WTC11 (cell line): ENCODE results near the gene CDK5RAP2. TPM values are rescaled to one million over a fixed set of nuclear protein-coding genes. Genes with fewer than 3 reads are reported as not detected.
A peak's percentile ranks its signal among the peaks of the same experiment; 100 is the strongest.

ENCODE experiments used
- ATAC-seq: fragments of 200-7000 bp; cut with Tn5 transposase; 2 replicates; pipeline ENCODE4 v1.10.0; 2021; ENCODE audit warnings: mild to moderate bottlenecking, moderate library complexity
- CTCF ChIA-PET: fragments of 300-600 bp; sonication (Branson Sonifier 250); formaldehyde crosslinking; loops from one replicate; lab custom pipeline; 2021; ENCODE audit warnings: antibody characterized with exemption; lab: Charles Lee
- POLR2A ChIA-PET: fragments of 350-600 bp; sonication (Branson Sonifier 250); formaldehyde crosslinking; loops from one replicate; lab custom pipeline; 2021; ENCODE audit warnings: antibody characterized with exemption; lab: Charles Lee
- DNase-seq: peaks from one replicate; pipeline ENCODE4 v3.0.0; 2021; ENCODE audit warnings: low spot score
- H3K27ac Mint-ChIP-seq: 2 replicates; pipeline ENCODE4 v1.8.0; 2021; ENCODE audit warnings: mixed read lengths
- H3K27me3 Mint-ChIP-seq: 2 replicates; pipeline ENCODE4 v1.8.0; 2021; ENCODE audit warnings: low read depth, mild to moderate bottlenecking, moderate library complexity, mixed read lengths
- H3K36me3 Mint-ChIP-seq: 2 replicates; pipeline ENCODE4 v1.8.0; 2021; ENCODE audit warnings: mixed read lengths
- H3K4me1 Mint-ChIP-seq: 2 replicates; pipeline ENCODE4 v1.8.0; 2022; ENCODE audit warnings: mixed read lengths
- H3K4me3 Mint-ChIP-seq: 2 replicates; pipeline ENCODE4 v1.8.0; 2021; ENCODE audit warnings: mild to moderate bottlenecking, moderate library complexity, mixed read lengths
- H3K9me3 Mint-ChIP-seq: 2 replicates; pipeline ENCODE4 v1.8.0; 2021; ENCODE audit warnings: mixed read lengths
- CREB1 ChIP-seq: sonication (generic); formaldehyde crosslinking; IDR thresholded peaks from 2 replicates; pipeline ENCODE4 v1.8.0; 2023; ENCODE audit warnings: mild to moderate bottlenecking, missing genetic modification reagents
- ESRRA ChIP-seq: sonication (generic); formaldehyde crosslinking; IDR thresholded peaks from 2 replicates; pipeline ENCODE4 v1.8.1; 2022; ENCODE audit warnings: mild to moderate bottlenecking, missing genetic modification reagents, borderline replicate concordance
- FOXP1 ChIP-seq: sonication (generic); formaldehyde crosslinking; IDR thresholded peaks from 2 replicates; pipeline ENCODE4 v1.8.0; 2022; ENCODE audit warnings: missing genetic modification reagents, mild to moderate bottlenecking, moderate library complexity, borderline replicate concordance
- NFYB ChIP-seq: sonication (generic); formaldehyde crosslinking; conservative IDR thresholded peaks from 2 replicates; pipeline ENCODE4 v1.8.0; 2022; ENCODE audit warnings: low read depth, missing genetic modification reagents
- NR2C2 ChIP-seq: sonication (generic); formaldehyde crosslinking; IDR thresholded peaks from 2 replicates; pipeline ENCODE4 v1.8.0; 2022; ENCODE audit warnings: mild to moderate bottlenecking, missing genetic modification reagents
- NR3C1 ChIP-seq: sonication (generic); formaldehyde crosslinking; conservative IDR thresholded peaks from 2 replicates; pipeline ENCODE4 v1.8.1; 2023; ENCODE audit warnings: low read depth, mild to moderate bottlenecking, missing genetic modification reagents
- OVOL2 ChIP-seq: fragments of 250-450 bp; sonication (Bioruptor Pico); IDR thresholded peaks from 2 replicates; pipeline ENCODE4 v1.9.0; 2021; ENCODE audit warnings: mild to moderate bottlenecking, borderline replicate concordance
- RELA ChIP-seq: sonication (generic); formaldehyde crosslinking; IDR thresholded peaks from 2 replicates; pipeline ENCODE4 v1.8.1; 2022; ENCODE audit warnings: missing genetic modification reagents, mild to moderate bottlenecking, borderline replicate concordance
- SP1 ChIP-seq: sonication (generic); formaldehyde crosslinking; conservative IDR thresholded peaks from 2 replicates; pipeline ENCODE4 v1.8.1; 2022; ENCODE audit warnings: missing genetic modification reagents
- USF1 ChIP-seq: sonication (generic); formaldehyde crosslinking; IDR thresholded peaks from 2 replicates; pipeline ENCODE4 v1.8.0; 2022; ENCODE audit warnings: mild to moderate bottlenecking, missing genetic modification reagents
- ZNF423 ChIP-seq: fragments of 250-450 bp; sonication (Bioruptor Pico); IDR thresholded peaks from 2 replicates; pipeline ENCODE4 v2.1.2; 2022; ENCODE audit warnings: mild to moderate bottlenecking, moderate library complexity
- ZNF671 ChIP-seq: fragments of 250-450 bp; sonication (Bioruptor Pico); IDR thresholded peaks from 2 replicates; pipeline ENCODE4 v1.8.0; 2021; ENCODE audit warnings: mild to moderate bottlenecking
- total RNA-seq: library from RNA; stranded (reverse); gene quantifications from 3 replicates; pipeline ENCODE4 v1.2.3, GENCODE V29; 2021
- TF ChIP-seq, protein P1 (sequence below): sonication (generic); formaldehyde crosslinking; IDR thresholded peaks from 2 replicates; pipeline ENCODE4 v1.8.1; 2022; ENCODE audit warnings: low read depth, missing genetic modification reagents, borderline replicate concordance
- TF ChIP-seq, protein P2 (sequence below): sonication (generic); formaldehyde crosslinking; IDR thresholded peaks from 2 replicates; pipeline ENCODE4 v1.8.1; 2022; ENCODE audit warnings: mild to moderate bottlenecking, missing genetic modification reagents, moderate library complexity, borderline replicate concordance
- TF ChIP-seq, protein P3 (sequence below): sonication (generic); formaldehyde crosslinking; IDR thresholded peaks from 2 replicates; pipeline ENCODE4 v1.8.0; 2022; ENCODE audit warnings: mild to moderate bottlenecking, missing genetic modification reagents
- TF ChIP-seq, protein P4 (sequence below): sonication (generic); formaldehyde crosslinking; IDR thresholded peaks from 2 replicates; pipeline ENCODE4 v1.8.0; 2023; ENCODE audit warnings: missing genetic modification reagents, mild to moderate bottlenecking, borderline replicate concordance
- TF ChIP-seq, protein P5 (sequence below): sonication (generic); formaldehyde crosslinking; IDR thresholded peaks from 2 replicates; pipeline ENCODE4 v1.8.0; 2023; ENCODE audit warnings: mild to moderate bottlenecking, missing genetic modification reagents

The CDK5RAP2 gene
- total RNA-seq, 1 experiment from 2014 or later = 48.3 TPM

DNA sequence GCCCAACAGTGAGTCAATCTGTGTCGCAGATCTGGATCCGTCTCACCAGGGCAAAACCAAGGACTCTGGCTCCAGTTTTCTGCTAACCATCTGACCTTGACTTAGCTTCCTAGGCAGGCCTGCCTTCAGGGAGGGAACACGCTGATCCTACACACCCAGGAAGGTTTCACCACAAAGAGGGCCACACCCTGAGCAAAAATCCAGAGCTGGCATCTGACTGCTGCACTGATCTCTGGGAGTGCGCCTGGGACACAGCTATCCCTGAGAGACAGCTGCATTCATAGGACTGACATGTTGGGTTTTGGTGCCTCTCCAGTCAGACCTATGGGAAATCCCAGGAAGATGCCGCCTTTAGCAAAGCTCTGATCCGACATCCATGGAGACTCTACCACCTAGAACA is 47.5 kb downstream of the CDK5RAP2 start:
- H3K4me1 Mint-ChIP-seq = peaks cover 28% of the 10 kb centered on the region
- peaks cover 72% of the 10 kb centered on the region for H3K36me3 Mint-ChIP-seq
- no peak for DNase-seq
- CTCF ChIA-PET = interaction anchor here (0.9 to 5.3 kb wide), 5 partner anchors 12 to 94 kb away, joined by 3 to 38 read pairs (median 4); no protein-coding TSS in a partner anchor
- H3K27ac Mint-ChIP-seq = peak overlapping the region; percentile 13
- peaks cover 6% of the 10 kb centered on the region; the same call in 1 of the 2 replicates for H3K9me3 Mint-ChIP-seq
- no peak overlapping the region for H3K4me3 Mint-ChIP-seq
- no peak for ATAC-seq
- POLR2A ChIA-PET = interaction anchor here (0.6 kb wide), 2 partner anchors 848 to 1332 kb away, joined by 3 read pairs; no protein-coding TSS in a partner anchor
- no peaks in the 10 kb centered on the region for H3K27me3 Mint-ChIP-seq
- TF ChIP-seq SP1 (CRISPR knock-in tag) (no peak), RELA (CRISPR knock-in tag) (no peak), NR2C2 (CRISPR knock-in tag) (no peak), NFYB (CRISPR knock-in tag) (no peak), OVOL2 (CRISPR knock-in tag) (no peak), FOXP1 (no peak), ZNF423 (no peak), CREB1 (CRISPR knock-in tag) (no peak), ZNF671 (CRISPR knock-in tag) (no peak), ESRRA (no peak), USF1 (CRISPR knock-in tag) (no peak), NR3C1 (CRISPR knock-in tag) (no peak)
- TF ChIP-seq, protein P1, sequence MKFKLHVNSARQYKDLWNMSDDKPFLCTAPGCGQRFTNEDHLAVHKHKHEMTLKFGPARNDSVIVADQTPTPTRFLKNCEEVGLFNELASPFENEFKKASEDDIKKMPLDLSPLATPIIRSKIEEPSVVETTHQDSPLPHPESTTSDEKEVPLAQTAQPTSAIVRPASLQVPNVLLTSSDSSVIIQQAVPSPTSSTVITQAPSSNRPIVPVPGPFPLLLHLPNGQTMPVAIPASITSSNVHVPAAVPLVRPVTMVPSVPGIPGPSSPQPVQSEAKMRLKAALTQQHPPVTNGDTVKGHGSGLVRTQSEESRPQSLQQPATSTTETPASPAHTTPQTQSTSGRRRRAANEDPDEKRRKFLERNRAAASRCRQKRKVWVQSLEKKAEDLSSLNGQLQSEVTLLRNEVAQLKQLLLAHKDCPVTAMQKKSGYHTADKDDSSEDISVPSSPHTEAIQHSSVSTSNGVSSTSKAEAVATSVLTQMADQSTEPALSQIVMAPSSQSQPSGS = no peak
- TF ChIP-seq, protein P2, sequence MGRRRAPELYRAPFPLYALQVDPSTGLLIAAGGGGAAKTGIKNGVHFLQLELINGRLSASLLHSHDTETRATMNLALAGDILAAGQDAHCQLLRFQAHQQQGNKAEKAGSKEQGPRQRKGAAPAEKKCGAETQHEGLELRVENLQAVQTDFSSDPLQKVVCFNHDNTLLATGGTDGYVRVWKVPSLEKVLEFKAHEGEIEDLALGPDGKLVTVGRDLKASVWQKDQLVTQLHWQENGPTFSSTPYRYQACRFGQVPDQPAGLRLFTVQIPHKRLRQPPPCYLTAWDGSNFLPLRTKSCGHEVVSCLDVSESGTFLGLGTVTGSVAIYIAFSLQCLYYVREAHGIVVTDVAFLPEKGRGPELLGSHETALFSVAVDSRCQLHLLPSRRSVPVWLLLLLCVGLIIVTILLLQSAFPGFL (CRISPR knock-in tag) = no peak
- TF ChIP-seq, protein P3, sequence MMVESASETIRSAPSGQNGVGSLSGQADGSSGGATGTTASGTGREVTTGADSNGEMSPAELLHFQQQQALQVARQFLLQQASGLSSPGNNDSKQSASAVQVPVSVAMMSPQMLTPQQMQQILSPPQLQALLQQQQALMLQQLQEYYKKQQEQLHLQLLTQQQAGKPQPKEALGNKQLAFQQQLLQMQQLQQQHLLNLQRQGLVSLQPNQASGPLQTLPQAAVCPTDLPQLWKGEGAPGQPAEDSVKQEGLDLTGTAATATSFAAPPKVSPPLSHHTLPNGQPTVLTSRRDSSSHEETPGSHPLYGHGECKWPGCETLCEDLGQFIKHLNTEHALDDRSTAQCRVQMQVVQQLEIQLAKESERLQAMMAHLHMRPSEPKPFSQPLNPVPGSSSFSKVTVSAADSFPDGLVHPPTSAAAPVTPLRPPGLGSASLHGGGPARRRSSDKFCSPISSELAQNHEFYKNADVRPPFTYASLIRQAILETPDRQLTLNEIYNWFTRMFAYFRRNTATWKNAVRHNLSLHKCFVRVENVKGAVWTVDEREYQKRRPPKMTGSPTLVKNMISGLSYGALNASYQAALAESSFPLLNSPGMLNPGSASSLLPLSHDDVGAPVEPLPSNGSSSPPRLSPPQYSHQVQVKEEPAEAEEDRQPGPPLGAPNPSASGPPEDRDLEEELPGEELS (CRISPR knock-in tag) = no peak
- TF ChIP-seq, protein P4, sequence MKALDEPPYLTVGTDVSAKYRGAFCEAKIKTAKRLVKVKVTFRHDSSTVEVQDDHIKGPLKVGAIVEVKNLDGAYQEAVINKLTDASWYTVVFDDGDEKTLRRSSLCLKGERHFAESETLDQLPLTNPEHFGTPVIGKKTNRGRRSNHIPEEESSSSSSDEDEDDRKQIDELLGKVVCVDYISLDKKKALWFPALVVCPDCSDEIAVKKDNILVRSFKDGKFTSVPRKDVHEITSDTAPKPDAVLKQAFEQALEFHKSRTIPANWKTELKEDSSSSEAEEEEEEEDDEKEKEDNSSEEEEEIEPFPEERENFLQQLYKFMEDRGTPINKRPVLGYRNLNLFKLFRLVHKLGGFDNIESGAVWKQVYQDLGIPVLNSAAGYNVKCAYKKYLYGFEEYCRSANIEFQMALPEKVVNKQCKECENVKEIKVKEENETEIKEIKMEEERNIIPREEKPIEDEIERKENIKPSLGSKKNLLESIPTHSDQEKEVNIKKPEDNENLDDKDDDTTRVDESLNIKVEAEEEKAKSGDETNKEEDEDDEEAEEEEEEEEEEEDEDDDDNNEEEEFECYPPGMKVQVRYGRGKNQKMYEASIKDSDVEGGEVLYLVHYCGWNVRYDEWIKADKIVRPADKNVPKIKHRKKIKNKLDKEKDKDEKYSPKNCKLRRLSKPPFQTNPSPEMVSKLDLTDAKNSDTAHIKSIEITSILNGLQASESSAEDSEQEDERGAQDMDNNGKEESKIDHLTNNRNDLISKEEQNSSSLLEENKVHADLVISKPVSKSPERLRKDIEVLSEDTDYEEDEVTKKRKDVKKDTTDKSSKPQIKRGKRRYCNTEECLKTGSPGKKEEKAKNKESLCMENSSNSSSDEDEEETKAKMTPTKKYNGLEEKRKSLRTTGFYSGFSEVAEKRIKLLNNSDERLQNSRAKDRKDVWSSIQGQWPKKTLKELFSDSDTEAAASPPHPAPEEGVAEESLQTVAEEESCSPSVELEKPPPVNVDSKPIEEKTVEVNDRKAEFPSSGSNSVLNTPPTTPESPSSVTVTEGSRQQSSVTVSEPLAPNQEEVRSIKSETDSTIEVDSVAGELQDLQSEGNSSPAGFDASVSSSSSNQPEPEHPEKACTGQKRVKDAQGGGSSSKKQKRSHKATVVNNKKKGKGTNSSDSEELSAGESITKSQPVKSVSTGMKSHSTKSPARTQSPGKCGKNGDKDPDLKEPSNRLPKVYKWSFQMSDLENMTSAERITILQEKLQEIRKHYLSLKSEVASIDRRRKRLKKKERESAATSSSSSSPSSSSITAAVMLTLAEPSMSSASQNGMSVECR (CRISPR knock-in tag) = no peak
- TF ChIP-seq, protein P5, sequence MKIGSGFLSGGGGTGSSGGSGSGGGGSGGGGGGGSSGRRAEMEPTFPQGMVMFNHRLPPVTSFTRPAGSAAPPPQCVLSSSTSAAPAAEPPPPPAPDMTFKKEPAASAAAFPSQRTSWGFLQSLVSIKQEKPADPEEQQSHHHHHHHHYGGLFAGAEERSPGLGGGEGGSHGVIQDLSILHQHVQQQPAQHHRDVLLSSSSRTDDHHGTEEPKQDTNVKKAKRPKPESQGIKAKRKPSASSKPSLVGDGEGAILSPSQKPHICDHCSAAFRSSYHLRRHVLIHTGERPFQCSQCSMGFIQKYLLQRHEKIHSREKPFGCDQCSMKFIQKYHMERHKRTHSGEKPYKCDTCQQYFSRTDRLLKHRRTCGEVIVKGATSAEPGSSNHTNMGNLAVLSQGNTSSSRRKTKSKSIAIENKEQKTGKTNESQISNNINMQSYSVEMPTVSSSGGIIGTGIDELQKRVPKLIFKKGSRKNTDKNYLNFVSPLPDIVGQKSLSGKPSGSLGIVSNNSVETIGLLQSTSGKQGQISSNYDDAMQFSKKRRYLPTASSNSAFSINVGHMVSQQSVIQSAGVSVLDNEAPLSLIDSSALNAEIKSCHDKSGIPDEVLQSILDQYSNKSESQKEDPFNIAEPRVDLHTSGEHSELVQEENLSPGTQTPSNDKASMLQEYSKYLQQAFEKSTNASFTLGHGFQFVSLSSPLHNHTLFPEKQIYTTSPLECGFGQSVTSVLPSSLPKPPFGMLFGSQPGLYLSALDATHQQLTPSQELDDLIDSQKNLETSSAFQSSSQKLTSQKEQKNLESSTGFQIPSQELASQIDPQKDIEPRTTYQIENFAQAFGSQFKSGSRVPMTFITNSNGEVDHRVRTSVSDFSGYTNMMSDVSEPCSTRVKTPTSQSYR (CRISPR knock-in tag) = no peak
- TF ChIP-seq, all 79 proteins: peak for 0
